Dermis blood vessel endothelial cell (primary cell): ENCODE data around the gene SIRT6. TPM values are rescaled to one million over a fixed set of nuclear protein-coding genes. Genes with fewer than 3 reads are reported as not detected.
"Not testable (repeated sequence)": the region's sequence is repeated elsewhere in the genome, so short reads cannot be mapped to it uniquely, and the experiment has no call there.

Source experiments
- DNase-seq: peaks from one replicate; pipeline ENCODE4 v3.0.0; 2010
- total RNA-seq: library from RNA; depleted of rRNA; stranded (reverse); fragments of >200 nt; gene quantifications from 2 replicates; pipeline ENCODE4 v1.2.3, GENCODE V29; 2014

SIRT6 gene
- total RNA-seq, 1 donor from 2014 or later = 23.1 TPM

GRCh38 chr19:4174213-4174894 lies 8.0 kb downstream of the SIRT6 start:
- DNase-seq = no peak

- no peak for DNase-seq
Observed at GRCh38 chr19:4173479-4174212, 8.7 kb downstream of the SIRT6 start.

GRCh38 chr19:4172861-4173473 lies 9.4 kb downstream of the SIRT6 start:
- DNase-seq = peak; percentile 65

GRCh38 chr19:4171676-4172075 lies 10.7 kb downstream of the SIRT6 start:
- no peak for DNase-seq

DNA sequence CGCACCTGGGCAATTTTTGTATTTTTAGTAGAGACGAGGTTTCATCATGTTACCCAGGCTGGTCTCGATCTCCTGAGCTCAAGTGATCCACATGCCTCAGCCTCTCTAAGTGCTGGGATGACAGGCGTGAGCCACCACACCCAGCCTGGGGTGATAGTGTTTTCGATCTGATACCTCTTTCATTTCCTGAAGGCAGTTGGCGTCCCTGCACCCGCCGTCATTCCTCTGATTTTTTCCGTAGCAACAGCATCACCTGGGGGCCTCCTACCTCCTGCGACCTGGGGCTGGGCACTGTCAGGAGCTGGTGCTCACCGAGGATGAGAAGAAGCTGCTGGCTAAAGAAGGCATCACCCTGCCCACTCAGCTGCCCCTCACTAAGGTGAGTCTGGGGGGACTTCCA lies 18.1 kb downstream of the SIRT6 start:
- DNase-seq = no peak

- no peak for DNase-seq
Observed at GRCh38 chr19:4161415-4162077, 20.8 kb downstream of the SIRT6 start.

GRCh38 chr19:4157971-4158370 lies 24.4 kb downstream of the SIRT6 start:
- DNase-seq = not testable (repeated sequence)

- DNase-seq = no peak
Observed at GRCh38 chr19:4157164-4157563, 25.2 kb downstream of the SIRT6 start.

DNA sequence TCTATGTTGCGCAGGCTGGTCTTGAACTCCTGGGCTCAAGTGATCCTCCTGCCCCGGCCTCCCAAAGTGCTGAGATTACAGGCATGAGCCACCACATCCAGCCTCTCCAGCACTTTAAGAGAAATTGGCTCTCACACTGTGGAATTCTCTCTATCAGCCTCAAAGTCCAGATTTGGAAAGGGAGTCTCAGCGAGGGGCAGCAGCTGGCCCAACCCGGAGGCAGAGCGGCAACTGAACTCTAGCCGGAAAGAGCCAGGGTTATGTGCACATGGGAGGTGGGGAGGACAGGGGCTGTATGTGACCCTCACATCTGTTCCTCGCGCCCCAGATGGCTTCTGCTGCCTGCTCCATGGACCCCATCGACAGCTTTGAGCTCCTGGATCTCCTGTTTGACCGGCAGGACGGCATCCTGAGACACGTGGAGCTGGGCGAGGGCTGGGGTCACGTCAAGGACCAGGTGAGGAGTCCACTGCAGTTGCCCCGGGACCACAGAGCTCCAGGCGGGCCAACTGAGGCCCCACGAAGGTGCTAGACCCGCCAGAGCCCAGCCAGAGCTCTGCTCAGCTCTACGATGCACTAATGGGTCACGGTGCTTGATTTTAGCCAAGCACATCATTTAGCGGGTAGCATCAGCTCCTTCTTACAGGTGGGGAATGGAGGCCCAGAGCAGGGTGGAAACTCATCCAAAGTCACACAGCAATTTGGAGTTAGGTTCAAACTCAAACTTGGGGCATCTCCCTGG lies 27.6 kb downstream of the SIRT6 start:
- no peak for DNase-seq

DNA sequence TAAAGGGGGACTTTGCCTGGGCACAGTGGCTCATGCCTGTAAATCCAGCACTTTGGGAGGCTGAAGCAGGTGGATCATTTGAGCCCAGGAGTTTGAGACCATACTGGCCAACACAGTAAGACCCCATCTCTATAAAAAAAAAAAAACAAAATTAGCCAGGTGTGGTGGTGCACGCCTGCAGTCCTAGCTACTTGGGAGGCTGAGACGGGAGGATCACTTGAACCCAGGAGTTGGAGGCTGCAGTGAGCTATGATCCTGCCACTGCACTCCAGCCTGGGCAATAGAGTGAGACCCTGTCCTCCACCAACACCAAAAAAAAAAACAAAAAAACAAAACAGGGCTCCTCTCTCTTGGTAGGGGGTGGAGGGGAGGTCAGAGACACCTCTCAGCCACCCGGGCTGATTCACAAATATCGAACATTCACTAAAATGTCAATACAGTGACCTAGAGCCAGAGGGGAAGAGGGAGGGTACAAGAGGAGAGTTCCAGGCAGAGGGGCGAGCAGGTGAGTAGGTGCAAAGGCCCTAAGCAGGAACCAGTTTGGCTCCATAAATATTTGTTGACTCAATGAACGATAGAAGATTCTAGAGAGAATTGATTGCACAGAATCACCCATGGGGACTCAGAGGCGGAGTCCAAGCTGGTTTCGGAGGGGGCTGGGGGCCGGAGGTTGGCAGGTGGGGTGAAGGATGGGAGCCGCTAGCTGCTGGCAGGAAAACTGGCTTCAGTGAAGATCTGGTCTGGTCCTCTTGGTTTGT lies 29.9 kb downstream of the SIRT6 start:
- DNase-seq = no peak

- DNase-seq = no peak
Observed at GRCh38 chr19:4151623-4152022, 30.7 kb downstream of the SIRT6 start.

- DNase-seq = no peak
Observed at GRCh38 chr19:4149518-4150288, 32.7 kb downstream of the SIRT6 start.

GRCh38 chr19:4144666-4145249 lies 37.6 kb downstream of the SIRT6 start:
- no peak for DNase-seq

DNA sequence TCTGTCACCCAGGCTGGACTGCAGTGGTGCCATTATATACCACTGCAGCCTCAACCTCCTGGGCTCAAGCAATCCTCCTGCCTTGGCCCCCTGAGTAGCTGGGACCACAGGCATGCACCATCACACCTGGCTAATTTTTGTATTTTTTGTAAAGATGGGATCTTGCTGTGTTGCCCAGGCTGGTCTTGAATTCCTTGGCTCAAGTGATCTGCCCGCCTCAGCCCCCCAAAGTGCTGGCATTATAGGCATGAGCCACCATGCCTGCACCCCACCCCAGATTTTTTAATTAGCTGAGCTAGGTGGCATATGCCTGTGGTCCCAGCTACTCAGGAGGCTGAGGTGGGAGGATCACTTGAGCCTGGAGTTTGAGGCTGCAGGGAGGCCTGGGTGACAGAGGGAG lies 39.4 kb downstream of the SIRT6 start:
- not testable (repeated sequence) for DNase-seq

DNA sequence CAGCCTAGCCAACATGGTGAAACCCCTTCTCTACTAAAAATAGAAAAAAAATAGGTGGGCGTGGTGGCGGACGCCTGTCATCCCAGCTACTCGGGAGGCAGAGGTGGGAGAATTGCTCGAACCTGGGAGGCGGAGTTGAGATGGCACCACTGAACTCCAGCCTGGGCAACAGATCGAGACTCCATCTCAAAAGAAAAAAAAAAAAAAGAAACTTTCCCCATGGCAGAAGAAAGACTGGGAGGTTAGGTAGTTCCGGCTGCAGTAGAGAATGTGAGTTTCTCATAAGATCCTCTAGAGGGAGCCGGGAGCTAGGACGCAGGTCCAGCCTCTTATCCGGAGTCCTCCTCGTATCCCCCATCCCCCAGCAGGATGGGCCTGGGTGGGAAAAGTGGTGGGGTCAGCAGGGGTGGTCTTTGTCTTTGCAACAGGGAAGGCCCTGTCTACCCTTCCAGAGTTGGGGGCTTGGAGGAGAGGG lies 42.1 kb downstream of the SIRT6 start:
- DNase-seq = peak; percentile 80

DNA sequence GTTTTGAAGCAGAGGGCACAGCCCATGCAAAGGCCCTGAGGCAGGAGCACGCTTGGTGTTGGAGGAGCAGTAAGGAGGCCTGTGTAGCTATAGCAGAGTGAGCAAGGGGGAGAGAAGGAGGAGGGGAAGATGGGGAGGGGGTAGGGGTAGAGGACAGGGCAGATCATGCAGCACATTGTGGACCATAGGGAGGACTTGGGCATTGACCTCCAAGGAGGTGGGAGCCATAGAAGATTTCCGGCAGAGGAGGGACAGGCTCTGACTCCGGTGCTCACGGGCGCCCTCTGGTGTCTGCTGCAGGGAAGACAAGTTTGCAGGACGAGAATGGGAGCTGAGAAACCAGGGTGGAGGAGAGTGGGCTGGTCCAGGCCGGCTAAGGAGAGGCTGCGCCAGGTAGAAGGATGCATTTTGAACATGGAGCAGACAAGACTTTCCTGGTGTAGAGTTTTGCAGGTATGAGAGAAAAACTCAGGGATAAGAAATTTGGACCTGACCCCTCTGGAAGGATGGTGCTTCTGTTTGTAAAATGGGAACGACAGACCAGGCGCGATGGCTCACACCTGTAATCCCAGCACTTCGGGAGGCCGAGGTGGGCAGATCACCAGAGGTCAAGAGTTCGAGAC lies 42.6 kb downstream of the SIRT6 start:
- DNase-seq = peak; percentile 76

GRCh38 chr19:4138445-4138844 lies 43.9 kb downstream of the SIRT6 start:
- DNase-seq = no peak

- DNase-seq = no peak
Observed at GRCh38 chr19:4136680-4137088, 45.7 kb downstream of the SIRT6 start.

- DNase-seq = not testable (repeated sequence)
Observed at GRCh38 chr19:4135386-4135785, 47.0 kb downstream of the SIRT6 start.

- DNase-seq = no peak
Observed at GRCh38 chr19:4134351-4134750, 48.0 kb downstream of the SIRT6 start.
